GM23248 (cell line): ENCODE measurements around the gene CRISPLD2. TPM values are rescaled to one million over a fixed set of nuclear protein-coding genes. Genes with fewer than 3 reads are reported as not detected.
A peak's percentile ranks its signal among the peaks of the same experiment; 100 is the strongest.

Experiments used
- DNase-seq: peaks from one replicate; pipeline ENCODE4 v3.0.0-alpha.2; 2015
- H2AFZ ChIP-seq: fragments of 200-600 bp; sonication (generic); 2 replicates; pipeline ENCODE4 v1.6.1; 2016; ENCODE audit warnings: antibody characterized with exemption
- H3F3A ChIP-seq: fragments of 200-600 bp; sonication (generic); 2 replicates; pipeline ENCODE4 v1.6.1; 2016; ENCODE audit warnings: mild to moderate bottlenecking, antibody characterized with exemption, mixed run types; ENCODE audit not compliant: insufficient read depth
- H3K27ac ChIP-seq: fragments of 200-600 bp; sonication (generic); 2 replicates; pipeline ENCODE4 v1.5.1; 2016; ENCODE audit warnings: mild to moderate bottlenecking
- H3K27me3 ChIP-seq: fragments of 200-600 bp; sonication (generic); replicated peaks from 2 replicates; pipeline ENCODE4 v1.6.1; 2016; ENCODE audit warnings: mild to moderate bottlenecking; ENCODE audit not compliant: insufficient read depth
- H3K36me3 ChIP-seq: fragments of 200-600 bp; sonication (generic); 2 replicates; pipeline ENCODE4 v1.6.1; 2016; ENCODE audit warnings: low read depth, mild to moderate bottlenecking
- H3K4me1 ChIP-seq: fragments of 200-600 bp; sonication (generic); 2 replicates; pipeline ENCODE4 v1.6.1; 2016; ENCODE audit warnings: mild to moderate bottlenecking; ENCODE audit not compliant: insufficient read depth
- H3K4me2 ChIP-seq: fragments of 200-600 bp; sonication (generic); one replicate; pipeline ENCODE4 v1.6.1; 2016; ENCODE audit warnings: mild to moderate bottlenecking; ENCODE audit not compliant: unreplicated experiment
- H3K4me3 ChIP-seq: fragments of 200-600 bp; sonication (generic); 2 replicates; pipeline ENCODE4 v1.5.1; 2016; ENCODE audit warnings: mild to moderate bottlenecking
- H3K79me2 ChIP-seq: fragments of 200-600 bp; sonication (generic); 2 replicates; pipeline ENCODE4 v1.6.1; 2016; ENCODE audit warnings: mild to moderate bottlenecking; ENCODE audit not compliant: insufficient read depth
- H3K9ac ChIP-seq: fragments of 200-600 bp; sonication (generic); 2 replicates; pipeline ENCODE4 v1.6.1; 2016; ENCODE audit warnings: mild to moderate bottlenecking
- H3K9me2 ChIP-seq: fragments of 200-600 bp; sonication (generic); 2 replicates; pipeline ENCODE4 v1.6.1; 2016; ENCODE audit warnings: mixed run types, mild to moderate bottlenecking, moderate library complexity; ENCODE audit not compliant: insufficient read depth
- H3K9me3 ChIP-seq: fragments of 200-600 bp; sonication (generic); one replicate; pipeline ENCODE4 v1.6.1; 2017; ENCODE audit warnings: low read depth
- H4K20me1 ChIP-seq: fragments of 200-600 bp; sonication (generic); 2 replicates; pipeline ENCODE4 v1.6.0; 2016; ENCODE audit not compliant: insufficient read depth
- EZH2 ChIP-seq: fragments of 200-600 bp; sonication (generic); IDR thresholded peaks from 2 replicates; pipeline ENCODE4 v1.6.1; 2018; ENCODE audit warnings: antibody characterized with exemption, mild to moderate bottlenecking; ENCODE audit not compliant: insufficient read depth, poor library complexity, severe bottlenecking
- EZH2phosphoT487 ChIP-seq: fragments of 200-600 bp; sonication (generic); IDR thresholded peaks from 2 replicates; pipeline ENCODE4 v1.6.1; 2018; ENCODE audit warnings: antibody characterized with exemption, moderate library complexity, mild to moderate bottlenecking, low read depth; ENCODE audit not compliant: insufficient read depth
- WGBS, 2 experiments: methylation state at CpG; one replicate each; pipeline ENCODE4 v1.1.6; 2015 to 2017; ENCODE audit warnings: low lambda C conversion rate in 2 of 2, low coverage in 1 of 2; ENCODE audit errors: missing lambda C conversion rate in 2 of 2; 5-methylcytosine and 5-hydroxymethylcytosine counted together
- in situ Hi-C: fragments of 300-500 bp; cut with MboI; formaldehyde crosslinking; loops from 2 replicates; pipeline ENCODE4 v1.15.0; 2020
- polyA plus RNA-seq: library from polyadenylated mRNA; unstranded; fragments of >200 nt; fragmentation: Nextera tagmentation; extraction: Ambion mirVana; gene quantifications from 2 replicates; pipeline ENCODE4 v1.2.1, GENCODE V29; 2016
- total RNA-seq: library from RNA; depleted of rRNA; stranded (reverse); fragments of >200 nt; shearing (Covaris generic); gene quantifications from 2 replicates; pipeline ENCODE4 v1.2.3, GENCODE V29; 2014

The CRISPLD2 gene
- total and polyA plus RNA-seq, 2 experiments from 2014 or later = 21.5 to 36.3 TPM

GRCh38 chr16:84788920-84789391 is 30.8 kb upstream of the CRISPLD2 start:
- Histone ChIP-seq H3K36me3 (no peaks in the 10 kb centered on the region), H3K4me1 (peaks cover 16% of the 10 kb centered on the region), H3F3A (peaks cover 27% of the 10 kb centered on the region), H3K4me3 (peak overlapping the region; percentile 40), H4K20me1 (no peaks in the 10 kb centered on the region), H2AFZ (peak overlapping the region; percentile 20; the same call in 1 of the 2 replicates), H3K9me2 (no peaks in the 10 kb centered on the region), H3K27me3 (no peaks in the 10 kb centered on the region), H3K9me3 (no peaks in the 10 kb centered on the region), H3K27ac (peak overlapping the region; percentile 95), H3K4me2 (peak overlapping the region; percentile 41), H3K9ac (peak overlapping the region; percentile 78), H3K79me2 (no peaks in the 10 kb centered on the region)
- TF ChIP-seq EZH2phosphoT487 (no peak), EZH2 (no peak)
- DNase-seq = peak; percentile 99
- in situ Hi-C loops = no loop called here
- WGBS, 2 experiments = 1% methylated on average over 22 of the region's 22 CpGs

DNA sequence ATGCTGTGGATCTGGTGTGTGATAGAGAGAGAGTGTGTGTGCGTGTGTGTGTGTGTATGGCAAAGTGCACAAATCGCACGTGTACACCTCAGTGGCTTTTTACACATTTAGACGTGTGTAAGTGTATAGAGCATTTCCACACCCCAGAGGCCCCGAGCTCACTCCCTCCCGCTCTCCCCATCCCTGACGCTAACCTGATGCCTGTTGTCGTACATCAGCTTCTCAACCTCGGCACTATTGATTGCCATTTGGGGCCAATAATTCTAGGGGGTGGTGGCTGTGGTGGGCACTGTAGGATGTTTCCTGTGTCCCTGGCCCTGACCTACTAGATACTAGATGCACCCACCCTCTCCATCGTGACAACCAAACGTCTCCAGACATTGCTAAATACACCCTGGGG is 30.4 kb upstream of the CRISPLD2 start:
- peak overlapping the region; percentile 41 for H3K4me2 ChIP-seq
- in situ Hi-C loops = no loop called here
- H3K27me3 ChIP-seq = no peaks in the 10 kb centered on the region
- H3K27ac ChIP-seq = peak overlapping the region; percentile 95
- TF ChIP-seq EZH2phosphoT487 = no peak
- no peak for TF ChIP-seq EZH2
- H4K20me1 ChIP-seq = no peaks in the 10 kb centered on the region
- peaks cover 16% of the 10 kb centered on the region for H3K4me1 ChIP-seq
- DNase-seq = no peak
- no peaks in the 10 kb centered on the region for H3K79me2 ChIP-seq
- H2AFZ ChIP-seq = no peak overlapping the region
- H3K4me3 ChIP-seq = peak overlapping the region; percentile 17
- H3K9me2 ChIP-seq = no peaks in the 10 kb centered on the region
- H3F3A ChIP-seq = peaks cover 27% of the 10 kb centered on the region
- H3K9ac ChIP-seq = peak overlapping the region; percentile 78
- 11% methylated on average over 10 to 11 of the region's 11 CpGs for WGBS, 2 experiments
- H3K36me3 ChIP-seq = no peaks in the 10 kb centered on the region
- H3K9me3 ChIP-seq = no peaks in the 10 kb centered on the region

DNA sequence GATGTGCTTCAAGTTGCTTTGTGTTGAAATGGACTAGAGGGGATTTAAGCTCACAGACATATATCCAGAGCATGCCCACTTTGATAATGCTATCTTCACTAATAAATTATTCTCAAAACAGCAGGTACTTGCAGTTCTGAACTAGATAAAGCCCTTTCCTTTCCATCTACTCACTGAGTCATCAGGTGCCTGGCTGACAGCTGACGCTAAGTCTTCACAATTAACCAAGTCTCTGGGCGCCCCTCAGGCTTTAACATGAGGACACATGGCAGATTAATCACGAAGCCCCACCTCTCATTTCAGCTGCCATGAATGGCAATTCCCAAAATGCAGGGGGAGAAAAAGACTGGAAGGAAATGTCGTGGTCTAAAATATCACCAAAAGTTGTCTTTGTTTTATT is 29.5 kb upstream of the CRISPLD2 start:
- in situ Hi-C loops = no loop called here
- no peaks in the 10 kb centered on the region for H3K79me2 ChIP-seq
- WGBS, 2 experiments = 93 to 97% methylated on average over 4 of the region's 4 CpGs

DNA sequence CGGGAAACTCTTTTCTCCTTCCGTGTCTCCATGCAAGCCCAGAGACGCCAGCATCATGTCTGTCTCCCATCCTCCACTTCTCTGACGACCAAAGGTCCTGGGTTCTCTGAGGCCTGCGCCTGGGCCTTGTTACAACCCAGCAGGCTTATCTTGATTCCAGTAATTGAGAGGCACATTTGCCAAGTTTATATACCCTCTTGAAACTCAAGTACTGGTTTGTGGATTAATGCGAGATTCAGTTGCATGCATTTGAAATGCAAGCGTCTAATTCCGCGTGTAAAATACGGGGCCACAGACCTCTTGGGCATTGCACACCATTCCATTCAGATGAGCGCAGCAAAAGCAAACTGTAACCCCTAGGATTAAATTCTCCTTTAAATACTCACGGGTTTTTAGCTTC is 28.7 kb upstream of the CRISPLD2 start:
- Histone ChIP-seq H3K79me2 (no peaks in the 10 kb centered on the region), H2AFZ (no peak overlapping the region), H3K4me1 (peaks cover 22% of the 10 kb centered on the region), H3K27ac (no peak overlapping the region), H3K9ac (no peak overlapping the region), H3K4me3 (no peak overlapping the region), H3K27me3 (no peaks in the 10 kb centered on the region), H3F3A (peaks cover 27% of the 10 kb centered on the region), H3K9me3 (no peaks in the 10 kb centered on the region), H3K9me2 (no peaks in the 10 kb centered on the region), H3K4me2 (no peak overlapping the region), H4K20me1 (no peaks in the 10 kb centered on the region), H3K36me3 (no peaks in the 10 kb centered on the region)
- in situ Hi-C loops = no loop called here
- no peak for TF ChIP-seq EZH2
- TF ChIP-seq EZH2phosphoT487 = no peak
- no peak for DNase-seq
- 97 to 98% methylated on average over 12 of the region's 12 CpGs for WGBS, 2 experiments

More for the DNA sequence above, 29.5 kb upstream of the CRISPLD2 start:
- Histone ChIP-seq H3K9me3 (no peaks in the 10 kb centered on the region), H3K4me3 (no peak overlapping the region), H3K9me2 (no peaks in the 10 kb centered on the region), H3K27ac (no peak overlapping the region), H3K4me1 (peaks cover 20% of the 10 kb centered on the region), H3K27me3 (no peaks in the 10 kb centered on the region), H2AFZ (no peak overlapping the region), H4K20me1 (no peaks in the 10 kb centered on the region), H3K36me3 (no peaks in the 10 kb centered on the region), H3K9ac (0 out of 2 replicates have a peak overlapping the region, but pooled peaks have one; percentile 78), H3K4me2 (no peak overlapping the region), H3F3A (peaks cover 27% of the 10 kb centered on the region)
- no peak for DNase-seq
- no peak for TF ChIP-seq EZH2phosphoT487
- TF ChIP-seq EZH2 = no peak
